Thyroid gland (tissue), 4 donors: Measurements from ENCODE around the gene TMEM132C.

Experiments used
- CTCF ChIP-seq, 6 experiments: fragments of 200-600 bp in 3 of 6; fragments of 450-650 bp in 3 of 6; sonication (generic) in 3 of 6; IDR thresholded peaks; one replicate each; pipeline ENCODE4 v1.5.1; 2016 to 2019; ENCODE audit warnings: antibody characterized with exemption in 6 of 6, mild to moderate bottlenecking in 2 of 6, inconsistent platforms in 1 of 6, moderate library complexity in 1 of 6
- POLR2A ChIP-seq, 2 donors: fragments of 450-650 bp; IDR thresholded peaks; one replicate each; pipeline ENCODE4 v1.6.1; 2017; ENCODE audit warnings: antibody characterized with exemption in 2 of 2, mild to moderate bottlenecking in 2 of 2, moderate library complexity in 1 of 2

GRCh38 chr12:128617304-128617833, 350.4 kb downstream of the TMEM132C start:
- TF ChIP-seq CTCF (IDR thresholded peaks at IDR 0.05) (no peak), POLR2A (IDR thresholded peaks at IDR 0.05) (no peak)
